B cell (primary cell): ENCODE data around the gene SUGP1. TPM values are rescaled to one million over a fixed set of nuclear protein-coding genes. Genes with fewer than 3 reads are reported as not detected.
"Not testable (repeated sequence)": the region's sequence is repeated elsewhere in the genome, so short reads cannot be mapped to it uniquely, and the experiment has no call there.

Experiments
- ATAC-seq: fragments of 200-7000 bp; cut with Tn5 transposase; one replicate; pipeline ENCODE4 v1.10.0; 2021; ENCODE audit warnings: low read depth, mild to moderate bottlenecking, moderate number of reproducible peaks, moderate library complexity
- CTCF ChIA-PET: fragments of 350-600 bp; sonication (Branson Sonifier 250); formaldehyde crosslinking; loops from one replicate; lab custom pipeline; 2021; ENCODE audit warnings: antibody characterized with exemption, inconsistent platforms; lab: Charles Lee
- POLR2A ChIA-PET: fragments of 350-600 bp; sonication (Branson Sonifier 250); formaldehyde crosslinking; loops from one replicate; lab custom pipeline; 2021; ENCODE audit warnings: antibody characterized with exemption; lab: Charles Lee
- DNase-seq: peaks from one replicate; pipeline ENCODE4 v3.0.0; 2013
- H2AFZ ChIP-seq: 2 replicates; pipeline ENCODE4 v1.6.1; 2012; ENCODE audit warnings: mild to moderate bottlenecking, low read depth, low read length; ENCODE audit not compliant: insufficient read depth, poor library complexity, severe bottlenecking
- H3K27ac ChIP-seq, 2 donors: 1 replicate in 1 of 2; 2 replicates in 1 of 2; pipeline ENCODE4 v1.5.1; 2012 to 2013; ENCODE audit warnings: low read length in 2 of 2, mild to moderate bottlenecking in 2 of 2, moderate library complexity in 1 of 2
- H3K27me3 ChIP-seq, 4 experiments: fragments of 200-600 bp in 1 of 4; sonication (generic) in 1 of 4; replicated peaks in 1 of 4; 1 replicate in 2 of 4; 2 replicates in 2 of 4; pipeline versions ENCODE4 v1.6.1 to v1.7.0; 2013 to 2016; ENCODE audit warnings: low read length in 3 of 4, mild to moderate bottlenecking in 2 of 4, mixed read lengths in 1 of 4, moderate library complexity in 1 of 4; ENCODE audit not compliant: insufficient read depth in 4 of 4, control insufficient read depth in 3 of 4; ENCODE audit errors: control extremely low read depth in 1 of 4
- H3K36me3 ChIP-seq, 2 experiments: replicated peaks in 1 of 2; 1 replicate in 1 of 2; 2 replicates in 1 of 2; pipeline versions ENCODE4 v1.6.1 to v1.7.1; 2013; ENCODE audit warnings: low read length in 1 of 2; ENCODE audit not compliant: insufficient read depth in 2 of 2, control insufficient read depth in 1 of 2; ENCODE audit errors: control extremely low read depth in 1 of 2, extremely low read depth in 1 of 2
- H3K4me1 ChIP-seq, 2 donors: fragments of 200-600 bp in 1 of 2; sonication (generic) in 1 of 2; 1 replicate in 1 of 2; 2 replicates in 1 of 2; pipeline versions ENCODE4 v1.5.1 to v1.6.1; 2013 to 2017; ENCODE audit warnings: low read length in 2 of 2; ENCODE audit not compliant: control insufficient read depth in 2 of 2, insufficient read depth in 2 of 2
- H3K4me2 ChIP-seq: replicated peaks from 2 replicates; pipeline ENCODE3; 2012; ENCODE audit warnings: mild to moderate bottlenecking, low read depth, low read length; ENCODE audit not compliant: poor library complexity, severe bottlenecking
- H3K4me3 ChIP-seq, 5 experiments: fragments of 200-600 bp in 1 of 5; sonication (generic) in 1 of 5; 1 replicate in 3 of 5; 2 replicates in 2 of 5; pipeline versions ENCODE4 v1.5.1 to v1.7.0; 2011 to 2016; ENCODE audit warnings: low read length in 4 of 5, mild to moderate bottlenecking in 4 of 5, low read depth in 2 of 5, control low read depth in 1 of 5, moderate library complexity in 1 of 5; ENCODE audit not compliant: insufficient read depth in 1 of 5; ENCODE audit errors: control extremely low read depth in 1 of 5, extremely low read depth in 1 of 5
- H3K79me2 ChIP-seq: fragments of 200-600 bp; sonication (generic); one replicate; pipeline ENCODE4 v1.6.0; 2016; ENCODE audit warnings: low read length; ENCODE audit not compliant: control insufficient read depth, insufficient read depth
- H3K9ac ChIP-seq: fragments of 200-600 bp; sonication (generic); 2 replicates; pipeline ENCODE4 v1.6.1; 2017; ENCODE audit warnings: mild to moderate bottlenecking, low read length, moderate library complexity
- H3K9me3 ChIP-seq, 3 donors: one replicate each; pipeline versions ENCODE4 v1.6.1 to v1.7.1; 2013; ENCODE audit warnings: low read length in 2 of 3; ENCODE audit not compliant: control insufficient read depth in 2 of 3, insufficient read depth in 1 of 3; ENCODE audit errors: control extremely low read depth in 1 of 3
- H4K20me1 ChIP-seq: 2 replicates; pipeline ENCODE4 v1.6.0; 2012; ENCODE audit warnings: mild to moderate bottlenecking, low read length; ENCODE audit not compliant: insufficient read depth, control insufficient read depth, poor library complexity, severe bottlenecking
- H3K27ac Mint-ChIP-seq: one replicate; pipeline ENCODE4 v1.8.0; 2021; ENCODE audit warnings: mixed read lengths
- H3K27me3 Mint-ChIP-seq: one replicate; pipeline ENCODE4 v1.8.0; 2021; ENCODE audit warnings: mixed read lengths
- H3K4me1 Mint-ChIP-seq: one replicate; pipeline ENCODE4 v1.8.0; 2021; ENCODE audit warnings: mixed read lengths
- H3K4me3 Mint-ChIP-seq: one replicate; pipeline ENCODE4 v1.8.0; 2021; ENCODE audit warnings: mixed read lengths
- H3K9me3 Mint-ChIP-seq: one replicate; pipeline ENCODE4 v1.8.0; 2022; ENCODE audit warnings: mixed read lengths; ENCODE audit not compliant: insufficient read depth
- CTCF ChIP-seq: fragments of 200-600 bp; IDR thresholded peaks from one replicate; pipeline ENCODE4 v1.8.0; 2022; ENCODE audit warnings: antibody characterized with exemption, mild to moderate bottlenecking
- EZH2 ChIP-seq: IDR thresholded peaks from 2 replicates; pipeline ENCODE4 v1.6.1; 2012; ENCODE audit warnings: borderline replicate concordance, low read depth, mild to moderate bottlenecking, moderate library complexity, low read length; ENCODE audit not compliant: insufficient read depth, poor library complexity, severe bottlenecking
- WGBS: methylation state at CpG from one replicate; pipeline ENCODE4 v1.1.5; 2013; ENCODE audit warnings: missing lambda C conversion rate; ENCODE audit not compliant: insufficient coverage; 5-methylcytosine and 5-hydroxymethylcytosine counted together
- intact Hi-C: fragments of 100-400 bp; cut with micrococcal nuclease; formaldehyde crosslinking; loops from one replicate; pipeline ENCODE4 v1.10.0; 2022
- polyA plus RNA-seq: library from polyadenylated mRNA; depleted of rRNA; stranded (reverse); fragments of >200 nt; gene quantifications from 2 replicates; pipeline ENCODE4 v1.2.3, GENCODE V29; 2012
- total RNA-seq, 2 donors: library from RNA; stranded (reverse); fragments of 120-200 nt in 1 of 2; gene quantifications; 1 replicate in 1 of 2; 2 replicates in 1 of 2; pipeline versions ENCODE4 v1.2.3 to v1.2.4, GENCODE V29; 2013 to 2022

SUGP1 gene
- total and polyA plus RNA-seq, 2 donors (not counting 1 experiment from before 2014, with no cell fraction given): 61.3 to 86.9 TPM

- Mint-ChIP-seq H3K9me3 (no peaks in the 10 kb centered on the region), H3K4me3 (no peak overlapping the region), H3K4me1 (peaks cover 16% of the 10 kb centered on the region), H3K27me3 (peaks cover 53% of the 10 kb centered on the region), H3K27ac (no peak overlapping the region)
- Histone ChIP-seq H3K4me3 (no peak overlapping the region), H3K79me2 (no peaks in the 10 kb centered on the region), H3K36me3 (no peaks in the 10 kb centered on the region), H3K9ac (no peak overlapping the region), H2AFZ (no peak overlapping the region), H3K27ac (no peak overlapping the region), H3K9me3 (peaks cover 0 to 15% (median 4%) of the 10 kb centered on the region in 3 donors), H4K20me1 (no peaks in the 10 kb centered on the region), H3K4me2 (no peak overlapping the region), H3K27me3 (peaks cover 0 to 33% (median 12%) of the 10 kb centered on the region in 4 experiments), H3K4me1 (peaks cover 9 to 16% of the 10 kb centered on the region in 2 donors)
- DNase-seq (no peak), ATAC-seq (no peak)
- intact Hi-C loops: no loop called here
- no peak for TF ChIP-seq EZH2
- no peak for TF ChIP-seq CTCF
- 75% methylated on average over 14 of the region's 14 CpGs for WGBS
- CTCF ChIA-PET: no interaction called here
- POLR2A ChIA-PET: no interaction called here
Observed at GRCh38 chr19:19257137-19257536, 63.2 kb downstream of the SUGP1 start.

- DNase-seq (no peak), ATAC-seq (no peak)
- intact Hi-C loops: no loop called here
- ChIA-PET CTCF (no interaction called here), POLR2A (no interaction called here)
- peaks cover 0 to 36% (median 9%) of the 10 kb centered on the region in 4 experiments for H3K27me3 ChIP-seq
- H3K4me3 ChIP-seq: no peak overlapping the region
- Mint-ChIP-seq H3K4me1 (peaks cover 13% of the 10 kb centered on the region), H3K27me3 (peaks cover 57% of the 10 kb centered on the region), H3K9me3 (no peaks in the 10 kb centered on the region), H3K27ac (no peak overlapping the region), H3K4me3 (no peak overlapping the region)
- H4K20me1 ChIP-seq: no peaks in the 10 kb centered on the region
- WGBS: 70% methylated on average over 17 of the region's 17 CpGs
- H3K9me3 ChIP-seq: peaks cover 0 to 15% (median 4%) of the 10 kb centered on the region in 3 donors
- no peak overlapping the region for H2AFZ ChIP-seq
- H3K36me3 ChIP-seq: no peaks in the 10 kb centered on the region
- TF ChIP-seq EZH2 (no peak), CTCF (no peak)
- no peak overlapping the region for H3K4me2 ChIP-seq
- H3K4me1 ChIP-seq: peaks cover 8 to 9% of the 10 kb centered on the region in 2 donors
- no peaks in the 10 kb centered on the region for H3K79me2 ChIP-seq
- H3K9ac ChIP-seq: no peak overlapping the region
- no peak overlapping the region for H3K27ac ChIP-seq
Observed at GRCh38 chr19:19256072-19256969, 64.0 kb downstream of the SUGP1 start.

- H2AFZ ChIP-seq, H3K4me1 ChIP-seq, H3K4me1 Mint-ChIP-seq, CTCF ChIA-PET, DNase-seq, H3K4me2 ChIP-seq, H3K4me3 Mint-ChIP-seq, H3K9ac ChIP-seq, intact Hi-C loops, H3K27ac ChIP-seq, H3K79me2 ChIP-seq, H3K4me3 ChIP-seq, POLR2A ChIA-PET, H3K27ac Mint-ChIP-seq, H3K9me3 ChIP-seq, ATAC-seq, H3K9me3 Mint-ChIP-seq, H3K36me3 ChIP-seq, H4K20me1 ChIP-seq: not testable (repeated sequence)
- 89% methylated on average over 3 of the region's 6 CpGs for WGBS
- H3K27me3 Mint-ChIP-seq: peaks cover 62% of the 10 kb centered on the region
- peaks cover 0 to 25% (median 7%) of the 10 kb centered on the region in 4 experiments for H3K27me3 ChIP-seq
Observed at GRCh38 chr19:19253409-19253808, 66.9 kb downstream of the SUGP1 start.
